Endodermal cell (in vitro differentiated cells): Measurements from ENCODE around the gene RBM20. TPM values are rescaled to one million over a fixed set of nuclear protein-coding genes. Genes with fewer than 3 reads are reported as not detected.

Source experiments
- DNase-seq: peaks from one replicate; pipeline ENCODE4 v3.0.0-alpha.2; 2017
- H3K27ac ChIP-seq: 2 replicates; pipeline ENCODE4 v1.5.1; 2013; ENCODE audit warnings: mild to moderate bottlenecking, low read depth, low read length, moderate library complexity
- H3K27me3 ChIP-seq: 2 replicates; pipeline ENCODE4 v1.6.1; 2013; ENCODE audit warnings: mild to moderate bottlenecking, low read length, moderate library complexity; ENCODE audit not compliant: insufficient read depth, control insufficient read depth, poor library complexity, severe bottlenecking
- H3K36me3 ChIP-seq: 2 replicates; pipeline ENCODE4 v1.7.0; 2013; ENCODE audit warnings: mild to moderate bottlenecking, low read length, moderate library complexity; ENCODE audit not compliant: control insufficient read depth, insufficient read depth
- H3K4me1 ChIP-seq: one replicate; pipeline ENCODE4 v1.7.0; 2013; ENCODE audit warnings: low read length; ENCODE audit not compliant: control insufficient read depth, insufficient read depth
- H3K4me3 ChIP-seq: 2 replicates; pipeline ENCODE4 v1.5.1; 2013; ENCODE audit warnings: mild to moderate bottlenecking, low read length, moderate library complexity
- H3K9ac ChIP-seq: 2 replicates; pipeline ENCODE4 v1.6.1; 2013; ENCODE audit warnings: mild to moderate bottlenecking, low read length, moderate library complexity; ENCODE audit not compliant: poor library complexity, severe bottlenecking; ENCODE audit errors: extremely low read depth
- H3K9me3 ChIP-seq: 2 replicates; pipeline ENCODE4 v1.6.1; 2013; ENCODE audit warnings: mild to moderate bottlenecking, low read length, moderate library complexity; ENCODE audit not compliant: control insufficient read depth
- H3K27ac Mint-ChIP-seq: 2 replicates; pipeline ENCODE4 v1.8.0; 2020; ENCODE audit warnings: mixed read lengths
- H3K27me3 Mint-ChIP-seq: 2 replicates; pipeline ENCODE4 v1.8.0; 2021; ENCODE audit warnings: mild to moderate bottlenecking, mixed read lengths; ENCODE audit not compliant: insufficient read depth
- H3K36me3 Mint-ChIP-seq: 2 replicates; pipeline ENCODE4 v1.8.0; 2020; ENCODE audit warnings: low read depth, mixed read lengths
- H3K4me1 Mint-ChIP-seq: 2 replicates; pipeline ENCODE4 v1.8.0; 2020; ENCODE audit warnings: mixed read lengths
- H3K4me3 Mint-ChIP-seq: 2 replicates; pipeline ENCODE4 v1.8.0; 2020; ENCODE audit warnings: mild to moderate bottlenecking, moderate library complexity, mixed read lengths
- H3K9me3 Mint-ChIP-seq: 2 replicates; pipeline ENCODE4 v1.8.0; 2020; ENCODE audit warnings: mild to moderate bottlenecking, mixed read lengths
- CTCF ChIP-seq: fragments of 200-600 bp; sonication (generic); conservative IDR thresholded peaks from 2 replicates; pipeline ENCODE4 v1.5.0; 2021; ENCODE audit warnings: antibody characterized with exemption, mild to moderate bottlenecking
- WGBS, 2 experiments: methylation state at CpG; one replicate each; pipeline versions ENCODE4 v1.1.5 to v1.1.7; 2013; ENCODE audit warnings: missing lambda C conversion rate in 2 of 2, mixed read lengths in 1 of 2; ENCODE audit not compliant: insufficient coverage in 1 of 2, insufficient read length in 1 of 2; 5-methylcytosine and 5-hydroxymethylcytosine counted together
- total RNA-seq, 2 donors: library from RNA; stranded (reverse); fragmentation: NEBNext Ultra II Directional in 1 of 2; extraction: Animal tissue kit (Norgen Biotek cat#: 25700) in 1 of 2; gene quantifications; 2 replicates in 1 of 2; 3 replicates in 1 of 2; pipeline ENCODE4 v1.2.1, GENCODE V29; 2021

The RBM20 gene
- total RNA-seq, 2 donors from 2014 or later = 6.2 to 7.0 TPM

- no peak for TF ChIP-seq CTCF
- Mint-ChIP-seq H3K9me3 (no peaks in the 10 kb centered on the region), H3K4me1 (peaks cover 11% of the 10 kb centered on the region), H3K27me3 (no peaks in the 10 kb centered on the region), H3K36me3 (no peaks in the 10 kb centered on the region), H3K4me3 (no peak overlapping the region), H3K27ac (no peak overlapping the region)
- Histone ChIP-seq H3K4me3 (no peak overlapping the region), H3K9me3 (no peaks in the 10 kb centered on the region), H3K27ac (no peak overlapping the region), H3K4me1 (no peaks in the 10 kb centered on the region), H3K9ac (no peak overlapping the region), H3K27me3 (peaks cover 4% of the 10 kb centered on the region), H3K36me3 (no peaks in the 10 kb centered on the region)
- WGBS, 2 experiments = 88 to 97% methylated on average over 2 to 3 of the region's 3 CpGs
- DNase-seq = no peak
Observed at GRCh38 chr10:110792476-110793125, 148.5 kb downstream of the RBM20 start.

- no peak overlapping the region for H3K4me3 Mint-ChIP-seq
- Histone ChIP-seq H3K9me3 (no peaks in the 10 kb centered on the region), H3K4me3 (no peak overlapping the region), H3K9ac (no peak overlapping the region), H3K4me1 (no peaks in the 10 kb centered on the region), H3K27me3 (peaks cover 4% of the 10 kb centered on the region), H3K36me3 (peaks cover under 1% of the 10 kb centered on the region), H3K27ac (no peak overlapping the region)
- no peak overlapping the region for H3K27ac Mint-ChIP-seq
- H3K4me1 Mint-ChIP-seq = peaks cover 13% of the 10 kb centered on the region
- H3K36me3 Mint-ChIP-seq = no peaks in the 10 kb centered on the region
- no peaks in the 10 kb centered on the region for H3K27me3 Mint-ChIP-seq
- H3K9me3 Mint-ChIP-seq = no peaks in the 10 kb centered on the region
- TF ChIP-seq CTCF = no peak
- DNase-seq = no peak
- WGBS, 2 experiments = 92 to 94% methylated on average over 7 to 8 of the region's 9 CpGs
Observed at GRCh38 chr10:110793128-110793812, 149.1 kb downstream of the RBM20 start.

- TF ChIP-seq CTCF = no peak
- no peak overlapping the region for H3K27ac Mint-ChIP-seq
Observed at GRCh38 chr10:110793886-110794285, 149.8 kb downstream of the RBM20 start.

More at GRCh38 chr10:110793886-110794285, 149.8 kb downstream of the RBM20 start:
- Histone ChIP-seq H3K27me3 (peaks cover 4% of the 10 kb centered on the region), H3K4me3 (no peak overlapping the region), H3K4me1 (no peaks in the 10 kb centered on the region), H3K9me3 (no peaks in the 10 kb centered on the region), H3K36me3 (peaks cover 7% of the 10 kb centered on the region), H3K9ac (no peak overlapping the region), H3K27ac (no peak overlapping the region)
- no peak overlapping the region for H3K4me3 Mint-ChIP-seq
- no peaks in the 10 kb centered on the region for H3K9me3 Mint-ChIP-seq
- H3K27me3 Mint-ChIP-seq = no peaks in the 10 kb centered on the region
- DNase-seq = no peak
- 93 to 100% methylated on average over 4 to 6 of the region's 6 CpGs for WGBS, 2 experiments
- peaks cover 5% of the 10 kb centered on the region for H3K36me3 Mint-ChIP-seq
- H3K4me1 Mint-ChIP-seq = peaks cover 7% of the 10 kb centered on the region
